Small intestine (tissue), 16 donors: Measurements from ENCODE around the gene CTCFL. TPM values are rescaled to one million over a fixed set of nuclear protein-coding genes. Genes with fewer than 3 reads are reported as not detected.

ENCODE experiments used
- DNase-seq, 2 donors: peaks; one replicate each; pipeline versions ENCODE4 v3.0.0 to v3.0.0-alpha.2; 2013
- FAIRE-seq: peaks from 2 replicates; lab custom pipeline; 2012; peaks lifted over from hg19 to GRCh38; lab: Jason Lieb, UNC
- H3K27ac ChIP-seq, 3 donors: one replicate each; pipeline ENCODE4 v1.5.1; 2013; ENCODE audit warnings: low read length in 2 of 3, mild to moderate bottlenecking in 2 of 3, control low read depth in 1 of 3, inconsistent platforms in 1 of 3, low read depth in 1 of 3, moderate library complexity in 1 of 3
- H3K27me3 ChIP-seq, 3 donors: one replicate each; pipeline ENCODE4 v1.6.1; 2013; ENCODE audit warnings: low read length in 3 of 3, inconsistent platforms in 1 of 3; ENCODE audit not compliant: control insufficient read depth in 3 of 3, insufficient read depth in 3 of 3
- H3K36me3 ChIP-seq, 3 donors: one replicate each; pipeline ENCODE4 v1.6.1; 2013; ENCODE audit warnings: low read length in 3 of 3, inconsistent platforms in 1 of 3, low read depth in 1 of 3, mild to moderate bottlenecking in 1 of 3, moderate library complexity in 1 of 3; ENCODE audit not compliant: control insufficient read depth in 3 of 3, insufficient read depth in 2 of 3
- H3K4me1 ChIP-seq, 3 donors: one replicate each; pipeline ENCODE4 v1.6.1; 2013; ENCODE audit warnings: low read length in 2 of 3, inconsistent platforms in 1 of 3, low read depth in 1 of 3, mild to moderate bottlenecking in 1 of 3, moderate library complexity in 1 of 3; ENCODE audit not compliant: control insufficient read depth in 3 of 3, insufficient read depth in 2 of 3
- H3K4me3 ChIP-seq, 3 donors: one replicate each; pipeline ENCODE4 v1.5.1; 2013; ENCODE audit warnings: low read length in 3 of 3, control low read depth in 1 of 3, inconsistent platforms in 1 of 3, low read depth in 1 of 3, mild to moderate bottlenecking in 1 of 3, moderate library complexity in 1 of 3
- H3K9me3 ChIP-seq, 2 donors: one replicate each; pipeline ENCODE4 v1.6.1; 2013; ENCODE audit warnings: low read depth in 1 of 2, low read length in 1 of 2; ENCODE audit not compliant: control insufficient read depth in 2 of 2, insufficient read depth in 1 of 2
- WGBS, 3 donors: extraction: QIAGEN DNeasy Blood & Tissue Kit; methylation state at CpG; one replicate each; pipeline ENCODE4 v1.1.7; 2013; 5-methylcytosine and 5-hydroxymethylcytosine counted together
- long read RNA-seq, 10 donors: transcript quantifications; one replicate each; lab custom pipeline, GENCODE V29; 2026
- polyA plus RNA-seq, 4 donors: library from polyadenylated mRNA; stranded (reverse) in 3 of 4; unstranded in 1 of 4; fragments of 200-250 nt in 3 of 4; fragments of 120-200 nt in 1 of 4; gene quantifications; one replicate each; pipeline versions ENCODE4 v1.2.1 to v1.2.3, GENCODE V29; 2013
- donor health status: healthy with polysubstance abuse.
- donor health status: control.
- donor health status: control.
- donor health status: Bipolar disorder and iron deficiency.
- donor health status: healthy.

CTCFL gene, protein sequence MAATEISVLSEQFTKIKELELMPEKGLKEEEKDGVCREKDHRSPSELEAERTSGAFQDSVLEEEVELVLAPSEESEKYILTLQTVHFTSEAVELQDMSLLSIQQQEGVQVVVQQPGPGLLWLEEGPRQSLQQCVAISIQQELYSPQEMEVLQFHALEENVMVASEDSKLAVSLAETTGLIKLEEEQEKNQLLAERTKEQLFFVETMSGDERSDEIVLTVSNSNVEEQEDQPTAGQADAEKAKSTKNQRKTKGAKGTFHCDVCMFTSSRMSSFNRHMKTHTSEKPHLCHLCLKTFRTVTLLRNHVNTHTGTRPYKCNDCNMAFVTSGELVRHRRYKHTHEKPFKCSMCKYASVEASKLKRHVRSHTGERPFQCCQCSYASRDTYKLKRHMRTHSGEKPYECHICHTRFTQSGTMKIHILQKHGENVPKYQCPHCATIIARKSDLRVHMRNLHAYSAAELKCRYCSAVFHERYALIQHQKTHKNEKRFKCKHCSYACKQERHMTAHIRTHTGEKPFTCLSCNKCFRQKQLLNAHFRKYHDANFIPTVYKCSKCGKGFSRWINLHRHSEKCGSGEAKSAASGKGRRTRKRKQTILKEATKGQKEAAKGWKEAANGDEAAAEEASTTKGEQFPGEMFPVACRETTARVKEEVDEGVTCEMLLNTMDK
- under 1 TPM in 2 of 4 donors, not detected in 2; 0.03 TPM for polyA plus RNA-seq
- long read RNA-seq, donor 1: 0 reads
- long read RNA-seq, donor 2: 0 reads
- long read RNA-seq, donor 3: 0 reads
- long read RNA-seq, donor 4: 0 reads
- long read RNA-seq, donor 5: 0 reads
- long read RNA-seq, donor 6: 0 reads
- long read RNA-seq, donor 7: 0 reads
- long read RNA-seq, donor 8: 0 reads
- long read RNA-seq, donor 9: 0 reads
- long read RNA-seq, donor 10: 0 reads

DNA sequence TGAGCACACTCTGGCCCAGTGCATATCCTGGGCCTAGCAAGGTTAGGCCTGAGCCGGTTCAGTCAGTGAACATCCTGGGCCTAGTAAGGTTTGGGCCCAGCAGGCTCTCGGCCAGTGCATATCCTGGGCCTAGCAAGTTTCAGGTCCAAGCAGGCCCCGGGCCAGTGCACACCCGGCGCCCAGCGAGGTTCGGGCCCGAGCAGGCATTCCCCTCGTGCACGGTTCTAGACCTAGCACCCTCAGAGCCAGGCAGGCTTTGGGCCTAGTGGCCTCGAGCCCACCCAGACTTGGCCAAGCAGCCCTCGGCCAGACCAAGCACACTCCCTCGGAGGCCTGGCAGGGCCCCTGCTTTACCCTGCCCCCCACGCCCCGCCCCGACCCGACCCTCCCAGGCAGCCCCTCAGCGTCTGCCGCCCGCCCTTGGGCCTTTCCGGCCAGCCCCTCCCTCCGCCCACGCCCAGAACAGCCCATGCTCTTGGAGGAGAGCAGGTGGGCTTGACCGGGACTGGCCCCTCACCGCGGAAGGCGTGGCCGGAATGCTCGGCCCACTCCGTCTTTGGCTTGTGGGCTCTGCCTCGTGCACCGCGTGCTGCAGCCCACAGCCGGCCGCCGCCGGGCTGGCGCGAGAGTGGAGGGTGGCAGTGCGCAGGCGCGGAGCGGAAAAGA is at the start of gene CTCFL:
Gene CTCFL (minus strand): TSS at position 630 of the 666 bp plus-strand sequence. CDS start 935 bp downstream, outside the sequence.
- WGBS, 3 donors: 92 to 95% (median 94%) methylated on average over 42 to 43 of the region's 43 CpGs
- FAIRE-seq: no peak

GRCh38 chr20:57573894-57574293 is 49.0 kb upstream of the CTCFL start:
- Histone ChIP-seq H3K36me3 (no peaks in the 10 kb centered on the region), H3K27ac (no peak overlapping the region), H3K4me1 (peaks cover 3 to 48% (median 7%) of the 10 kb centered on the region in 3 donors), H3K27me3 (no peaks in the 10 kb centered on the region), H3K4me3 (no peak overlapping the region), H3K9me3 (peaks cover 0 to 8% of the 10 kb centered on the region in 2 donors)
- DNase-seq (no peak), FAIRE-seq (no peak)
- WGBS, 3 donors: 59 to 85% (median 66%) methylated on average over 5 of the region's 5 CpGs

More for the DNA sequence above, at the start of gene CTCFL:
- peaks cover 0 to 2% (median 0%) of the 10 kb centered on the region in 3 donors for H3K27me3 ChIP-seq
- DNase-seq: no peak
- H3K9me3 ChIP-seq: no peaks in the 10 kb centered on the region
- no peak within 1 kb of the TSS for H3K4me3 ChIP-seq
- H3K4me1 ChIP-seq: peaks cover 0 to 2% (median 0%) of the 10 kb centered on the region in 3 donors
- H3K36me3 ChIP-seq: no peaks in the 10 kb centered on the region
- no peak within 1 kb of the TSS for H3K27ac ChIP-seq

GRCh38 chr20:57573242-57573641 is 48.3 kb upstream of the CTCFL start:
- Histone ChIP-seq H3K4me3 (no peak overlapping the region), H3K4me1 (peaks cover 3 to 44% (median 7%) of the 10 kb centered on the region in 3 donors), H3K27ac (no peak overlapping the region), H3K27me3 (no peaks in the 10 kb centered on the region), H3K9me3 (peaks cover 0 to 8% of the 10 kb centered on the region in 2 donors), H3K36me3 (no peaks in the 10 kb centered on the region)
- FAIRE-seq (no peak), DNase-seq (no peak)
- WGBS, 3 donors: 65 to 85% (median 75%) methylated on average over 12 of the region's 12 CpGs

GRCh38 chr20:57571782-57572416 is 47.0 kb upstream of the CTCFL start:
- peak in 1 of 2 donors; percentile 78 for DNase-seq
- H3K27ac ChIP-seq: peak overlapping the region in 2 of 3 donors; percentile 6 to 69
- H3K9me3 ChIP-seq: peaks cover 0 to 8% of the 10 kb centered on the region in 2 donors
- H3K4me1 ChIP-seq: peaks cover 0 to 41% (median 3%) of the 10 kb centered on the region in 3 donors
- H3K36me3 ChIP-seq: no peaks in the 10 kb centered on the region
- 47 to 74% (median 56%) methylated on average over 3 of the region's 3 CpGs for WGBS, 3 donors
- no peaks in the 10 kb centered on the region for H3K27me3 ChIP-seq
- no peak overlapping the region for H3K4me3 ChIP-seq
- FAIRE-seq: no peak

DNA sequence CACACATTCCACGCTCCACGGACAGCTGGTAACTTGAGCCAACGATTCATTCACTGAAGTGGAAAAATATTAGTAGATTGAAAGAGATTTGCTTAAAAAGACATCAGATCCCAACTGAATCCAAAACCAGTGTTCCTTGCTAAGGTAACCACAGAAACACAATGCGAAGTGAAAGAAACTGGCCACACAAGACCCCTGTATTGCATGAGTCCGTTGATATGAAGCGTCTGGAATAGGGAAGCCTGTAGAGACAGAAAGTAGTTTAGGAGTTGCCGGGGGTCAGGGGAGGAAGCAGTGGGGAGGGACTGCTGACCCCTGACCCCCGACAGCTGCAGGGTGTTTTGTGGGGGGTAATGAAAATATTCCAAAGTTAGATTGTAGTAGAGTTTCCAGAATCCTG is 46.0 kb upstream of the CTCFL start:
- FAIRE-seq: no peak
- no peak overlapping the region for H3K4me3 ChIP-seq
- no peak for DNase-seq
- H3K27me3 ChIP-seq: no peaks in the 10 kb centered on the region
- peaks cover 0 to 41% (median 3%) of the 10 kb centered on the region in 3 donors for H3K4me1 ChIP-seq
- no peak overlapping the region for H3K27ac ChIP-seq
- H3K9me3 ChIP-seq: peaks cover 0 to 6% of the 10 kb centered on the region in 2 donors
- peaks cover 0 to 2% (median 0%) of the 10 kb centered on the region in 3 donors for H3K36me3 ChIP-seq
- WGBS, 3 donors: 74 to 83% (median 82%) methylated on average over 8 of the region's 8 CpGs

DNA sequence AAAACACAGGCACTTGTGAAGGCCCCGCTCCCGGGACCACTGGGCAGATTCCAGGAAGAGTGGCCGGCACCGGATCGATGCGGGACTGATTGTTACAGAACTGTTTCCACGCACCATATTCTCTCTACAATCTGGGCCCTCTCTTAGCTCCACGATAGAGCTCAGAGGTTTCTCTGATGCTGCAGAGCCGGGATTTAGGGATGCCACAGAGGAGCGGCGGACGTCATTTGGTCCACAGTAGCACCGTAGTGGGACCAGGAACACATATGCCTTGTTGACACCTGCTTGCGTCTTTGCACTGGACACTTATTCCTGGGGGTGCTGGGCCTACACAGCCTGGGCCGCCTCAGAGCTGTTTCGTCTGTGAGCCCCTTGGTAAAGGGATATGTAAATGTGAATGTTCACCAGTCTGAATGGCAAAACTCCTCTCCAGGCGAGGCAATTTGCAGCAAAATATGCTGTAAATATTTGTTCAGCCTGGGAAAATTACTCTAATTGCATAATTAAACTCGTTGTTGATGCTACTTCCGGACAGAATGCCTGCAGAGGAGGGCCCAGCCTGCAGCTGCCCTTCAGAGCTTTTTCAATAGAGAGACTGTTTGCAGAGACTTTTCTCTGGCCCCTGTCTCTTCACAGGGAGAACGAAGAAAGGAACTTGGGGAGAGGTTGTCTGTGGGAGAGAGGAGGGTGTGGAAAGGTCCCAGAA is 45.4 kb upstream of the CTCFL start:
- H3K27ac ChIP-seq: no peak overlapping the region
- H3K27me3 ChIP-seq: no peaks in the 10 kb centered on the region
- peaks cover 0 to 41% (median 3%) of the 10 kb centered on the region in 3 donors for H3K4me1 ChIP-seq
- WGBS, 3 donors: 69 to 71% (median 71%) methylated on average over 20 of the region's 20 CpGs
- no peak overlapping the region for H3K4me3 ChIP-seq
- H3K9me3 ChIP-seq: no peaks in the 10 kb centered on the region
- FAIRE-seq (no peak), DNase-seq (no peak)
- H3K36me3 ChIP-seq: peaks cover 0 to 5% (median 3%) of the 10 kb centered on the region in 3 donors

DNA sequence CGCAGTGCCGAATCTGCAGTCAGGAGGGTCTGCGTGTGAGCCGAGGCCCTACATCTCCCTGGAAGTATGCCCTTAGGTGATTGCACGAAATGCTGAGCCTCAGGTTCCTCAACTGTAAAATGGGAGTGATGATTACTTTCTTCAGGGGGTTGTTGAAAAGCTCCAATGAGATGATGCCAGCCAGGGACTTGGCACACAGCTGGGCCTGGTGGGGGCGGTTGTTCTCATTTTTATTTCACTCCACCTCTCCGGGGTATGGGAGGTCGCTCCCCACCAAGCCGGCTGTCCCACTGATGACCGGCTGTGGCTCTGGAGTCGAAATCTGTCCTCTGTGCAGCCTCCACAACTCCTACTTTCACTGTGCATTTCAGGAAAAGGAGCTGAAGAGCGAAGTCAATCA is 44.0 kb upstream of the CTCFL start:
- FAIRE-seq: no peak
- Histone ChIP-seq H3K4me3 (no peak overlapping the region), H3K27me3 (no peaks in the 10 kb centered on the region), H3K27ac (peak overlapping the region in 1 of 3 donors; percentile 41), H3K36me3 (peaks cover 0 to 16% (median 14%) of the 10 kb centered on the region in 3 donors), H3K4me1 (peaks cover 0 to 40% (median 3%) of the 10 kb centered on the region in 3 donors), H3K9me3 (peaks cover 0 to 6% of the 10 kb centered on the region in 2 donors)
- no peak for DNase-seq
- 88 to 94% (median 91%) methylated on average over 12 of the region's 12 CpGs for WGBS, 3 donors
